HG03064 (cell line): ENCODE measurements around the gene PDE1C.

Source experiments
- ATAC-seq: cut with Tn5 transposase; IDR thresholded peaks from one replicate; pipeline ENCODE4 v1.9.1; 2021; ENCODE audit warnings: low read depth; ENCODE audit not compliant: unreplicated experiment

PDE1C gene

GRCh38 chr7:31953432-31953831 is 116.8 kb downstream of the PDE1C start:
- no peak for ATAC-seq

- no peak for ATAC-seq
Measured at GRCh38 chr7:31950091-31950755, 120.0 kb downstream of the PDE1C start.

- no peak for ATAC-seq
Measured at GRCh38 chr7:31948029-31948428, 122.2 kb downstream of the PDE1C start.

- ATAC-seq: no peak
Measured at GRCh38 chr7:31940167-31940566, 130.0 kb downstream of the PDE1C start.

- ATAC-seq: no peak
Measured at GRCh38 chr7:31939076-31939475, 131.1 kb downstream of the PDE1C start.

GRCh38 chr7:31938650-31939049 is 131.6 kb downstream of the PDE1C start:
- no peak for ATAC-seq

GRCh38 chr7:31937982-31938381 is 132.2 kb downstream of the PDE1C start:
- ATAC-seq: no peak

- ATAC-seq: no peak
Measured at GRCh38 chr7:31935124-31936054, 134.8 kb downstream of the PDE1C start.

- ATAC-seq: no peak
Measured at GRCh38 chr7:31934551-31934950, 135.7 kb downstream of the PDE1C start.

- no peak for ATAC-seq
Measured at GRCh38 chr7:31933481-31933880, 136.7 kb downstream of the PDE1C start.

- ATAC-seq: no peak
Measured at GRCh38 chr7:31926991-31927584, 143.1 kb downstream of the PDE1C start.

GRCh38 chr7:31925753-31926454 is 144.3 kb downstream of the PDE1C start:
- no peak for ATAC-seq

GRCh38 chr7:31924251-31924650 is 146.0 kb downstream of the PDE1C start:
- ATAC-seq: no peak

- ATAC-seq: no peak
Measured at GRCh38 chr7:31922848-31923247, 147.4 kb downstream of the PDE1C start.

- ATAC-seq: no peak
Measured at GRCh38 chr7:31921047-31921446, 149.2 kb downstream of the PDE1C start.

GRCh38 chr7:31919678-31920369 is 150.4 kb downstream of the PDE1C start:
- ATAC-seq: no peak

GRCh38 chr7:31918706-31919393 is 151.4 kb downstream of the PDE1C start:
- no peak for ATAC-seq

GRCh38 chr7:31917256-31917655 is 153.0 kb downstream of the PDE1C start:
- no peak for ATAC-seq

GRCh38 chr7:31910191-31910590 is 160.0 kb downstream of the PDE1C start:
- ATAC-seq: no peak
